Tibial nerve (tissue), 4 donors: ENCODE results near the gene ERN1. TPM values are rescaled to one million over a fixed set of nuclear protein-coding genes. Genes with fewer than 3 reads are reported as not detected.

Source experiments
- DNase-seq, 2 donors: peaks; one replicate each; pipeline ENCODE4 v3.0.0-alpha.2; 2019; ENCODE audit warnings: low spot score in 2 of 2
- H3K27ac ChIP-seq, 4 donors: fragments of 200-600 bp; sonication (generic) in 3 of 4; one replicate each; pipeline ENCODE4 v1.5.1; 2017 to 2019; ENCODE audit warnings: mild to moderate bottlenecking in 1 of 4
- H3K27me3 ChIP-seq, 2 donors: fragments of 200-600 bp; sonication (generic) in 1 of 2; one replicate each; pipeline versions ENCODE4 v1.5.1 to v1.6.0; 2017 to 2019
- H3K36me3 ChIP-seq, 3 donors: fragments of 200-600 bp; sonication (generic); one replicate each; pipeline ENCODE4 v1.5.1; 2018 to 2019
- H3K4me1 ChIP-seq, 4 donors: fragments of 200-600 bp; sonication (generic) in 3 of 4; one replicate each; pipeline ENCODE4 v1.5.1; 2017 to 2019
- H3K4me3 ChIP-seq, 4 donors: fragments of 200-600 bp; sonication (generic) in 3 of 4; one replicate each; pipeline ENCODE4 v1.5.1; 2017 to 2019; ENCODE audit warnings: mild to moderate bottlenecking in 1 of 4, moderate library complexity in 1 of 4
- H3K9me3 ChIP-seq, 4 donors: fragments of 200-600 bp; sonication (generic) in 3 of 4; one replicate each; pipeline ENCODE4 v1.5.1; 2017 to 2019
- CTCF ChIP-seq, 5 experiments: fragments of 200-600 bp in 3 of 5; fragments of 450-650 bp in 2 of 5; sonication (generic) in 3 of 5; IDR thresholded peaks; one replicate each; pipeline ENCODE4 v1.5.1; 2016 to 2019; ENCODE audit warnings: antibody characterized with exemption in 5 of 5, mild to moderate bottlenecking in 3 of 5, moderate library complexity in 2 of 5
- EP300 ChIP-seq, 2 donors: sonication (generic); formaldehyde crosslinking; IDR thresholded peaks; one replicate each; pipeline ENCODE4 v1.6.1; 2017; ENCODE audit warnings: antibody characterized with exemption in 2 of 2, mild to moderate bottlenecking in 1 of 2
- POLR2A ChIP-seq, 2 donors: fragments of 450-650 bp; IDR thresholded peaks; one replicate each; pipeline ENCODE4 v1.6.1; 2017; ENCODE audit warnings: antibody characterized with exemption in 2 of 2, mild to moderate bottlenecking in 2 of 2, moderate library complexity in 2 of 2
- WGBS, 2 donors: methylation state at CpG; one replicate each; pipeline ENCODE4 v1.1.5; 2018; 5-methylcytosine and 5-hydroxymethylcytosine counted together
- total RNA-seq, 4 donors: library from RNA; depleted of rRNA; stranded (reverse); fragments of >200 nt; gene quantifications; one replicate each; pipeline ENCODE4 v1.1.0, GENCODE V29; 2016

Gene ERN1
- total RNA-seq, 4 donors from 2014 or later: 8.7 to 17.7 (median 13.5) TPM

- Histone ChIP-seq H3K4me1 (peaks cover 0 to 33% (median 11%) of the 10 kb centered on the region in 4 donors), H3K27ac (no peak overlapping the region), H3K9me3 (no peaks in the 10 kb centered on the region), H3K4me3 (peak overlapping the region in 1 of 4 donors; percentile 2), H3K27me3 (peaks cover 0 to 16% of the 10 kb centered on the region in 2 donors), H3K36me3 (no peaks in the 10 kb centered on the region)
- TF ChIP-seq POLR2A (IDR thresholded peaks at IDR 0.05): no peak
- TF ChIP-seq EP300 (IDR thresholded peaks at IDR 0.05): no peak
- no peak for TF ChIP-seq CTCF (IDR thresholded peaks at IDR 0.05)
- 71 to 83% methylated on average over 15 to 19 of the region's 19 CpGs for WGBS, 2 donors
- DNase-seq: no peak
Measured at GRCh38 chr17:64004903-64005733, 124.8 kb downstream of the ERN1 start.

- H3K4me1 ChIP-seq: peaks cover 0 to 33% (median 11%) of the 10 kb centered on the region in 4 donors
- TF ChIP-seq CTCF (IDR thresholded peaks at IDR 0.05): no peak
- H3K27ac ChIP-seq: no peak overlapping the region
- no peaks in the 10 kb centered on the region for H3K9me3 ChIP-seq
- 89 to 91% methylated on average over 7 of the region's 7 CpGs for WGBS, 2 donors
- H3K27me3 ChIP-seq: peaks cover 0 to 22% of the 10 kb centered on the region in 2 donors
- no peak for DNase-seq
- no peak overlapping the region for H3K4me3 ChIP-seq
- H3K36me3 ChIP-seq: no peaks in the 10 kb centered on the region
Measured at GRCh38 chr17:64004218-64004770, 125.7 kb downstream of the ERN1 start.

GRCh38 chr17:64003526-64004121 lies 126.3 kb downstream of the ERN1 start:
- no peak for DNase-seq
- H3K27ac ChIP-seq: no peak overlapping the region

GRCh38 chr17:64002658-64003525 lies 127.1 kb downstream of the ERN1 start:
- Histone ChIP-seq H3K4me1 (peaks cover 0 to 33% (median 14%) of the 10 kb centered on the region in 4 donors), H3K27ac (peak overlapping the region in 1 of 4 donors; percentile 1), H3K27me3 (peaks cover 0 to 36% of the 10 kb centered on the region in 2 donors), H3K9me3 (no peaks in the 10 kb centered on the region), H3K4me3 (no peak overlapping the region), H3K36me3 (no peaks in the 10 kb centered on the region)
- no peak for DNase-seq
- WGBS, 2 donors: 86 to 88% methylated on average over 18 to 22 of the region's 22 CpGs
- no peak for TF ChIP-seq POLR2A (IDR thresholded peaks at IDR 0.05)
- TF ChIP-seq EP300 (IDR thresholded peaks at IDR 0.05): no peak
- no peak for TF ChIP-seq CTCF (IDR thresholded peaks at IDR 0.05)

More at GRCh38 chr17:64003526-64004121, 126.3 kb downstream of the ERN1 start:
- 85 to 89% methylated on average over 12 to 13 of the region's 13 CpGs for WGBS, 2 donors
- no peak overlapping the region for H3K4me3 ChIP-seq
- no peaks in the 10 kb centered on the region for H3K9me3 ChIP-seq
- H3K27me3 ChIP-seq: peaks cover 0 to 29% of the 10 kb centered on the region in 2 donors
- peaks cover 0 to 33% (median 12%) of the 10 kb centered on the region in 4 donors for H3K4me1 ChIP-seq
- no peak for TF ChIP-seq CTCF (IDR thresholded peaks at IDR 0.05)
- TF ChIP-seq POLR2A (IDR thresholded peaks at IDR 0.05): no peak
- TF ChIP-seq EP300 (IDR thresholded peaks at IDR 0.05): no peak
- H3K36me3 ChIP-seq: no peaks in the 10 kb centered on the region
